GM19455 (cell line): ENCODE measurements around the gene NTRK2.

Source experiments
- ATAC-seq: cut with Tn5 transposase; IDR thresholded peaks from one replicate; pipeline ENCODE4 v1.9.1; 2021; ENCODE audit not compliant: unreplicated experiment

The NTRK2 gene

GRCh38 chr9:84846906-84847305 is 177.4 kb downstream of the NTRK2 start:
- ATAC-seq, result no peak

GRCh38 chr9:84849049-84849448 is 179.5 kb downstream of the NTRK2 start:
- ATAC-seq, result no peak

GRCh38 chr9:84850830-84851392 is 181.4 kb downstream of the NTRK2 start:
- ATAC-seq, result no peak

GRCh38 chr9:84851935-84852585 is 182.5 kb downstream of the NTRK2 start:
- no peak for ATAC-seq

GRCh38 chr9:84852617-84853301 is 183.2 kb downstream of the NTRK2 start:
- ATAC-seq, result no peak

- no peak for ATAC-seq
Measured at GRCh38 chr9:84856181-84856632, 186.7 kb downstream of the NTRK2 start.

GRCh38 chr9:84857211-84857610 is 187.7 kb downstream of the NTRK2 start:
- ATAC-seq, result no peak

GRCh38 chr9:84858364-84858763 is 188.8 kb downstream of the NTRK2 start:
- no peak for ATAC-seq

- ATAC-seq, result no peak
Measured at GRCh38 chr9:84860249-84861115, 191.0 kb downstream of the NTRK2 start.

GRCh38 chr9:84861455-84861854 is 191.9 kb downstream of the NTRK2 start:
- no peak for ATAC-seq

GRCh38 chr9:84862308-84862707 is 192.8 kb downstream of the NTRK2 start:
- ATAC-seq, result no peak

GRCh38 chr9:84862810-84863287 is 193.3 kb downstream of the NTRK2 start:
- no peak for ATAC-seq

GRCh38 chr9:84863372-84863771 is 193.8 kb downstream of the NTRK2 start:
- no peak for ATAC-seq

GRCh38 chr9:84866396-84867175 is 197.1 kb downstream of the NTRK2 start:
- ATAC-seq, result no peak

GRCh38 chr9:84867186-84867585 is 197.7 kb downstream of the NTRK2 start:
- no peak for ATAC-seq

- ATAC-seq, result no peak
Measured at GRCh38 chr9:84869091-84869490, 199.6 kb downstream of the NTRK2 start.

GRCh38 chr9:84871983-84872382 is 202.5 kb downstream of the NTRK2 start:
- no peak for ATAC-seq

- no peak for ATAC-seq
Measured at GRCh38 chr9:84874022-84874421, 204.5 kb downstream of the NTRK2 start.

GRCh38 chr9:84874596-84874995 is 205.1 kb downstream of the NTRK2 start:
- no peak for ATAC-seq

- no peak for ATAC-seq
Measured at GRCh38 chr9:84875193-84875592, 205.7 kb downstream of the NTRK2 start.
